Lower leg skin (tissue), 4 donors: ENCODE measurements around the gene NUCKS1. TPM values are rescaled to one million over a fixed set of nuclear protein-coding genes. Genes with fewer than 3 reads are reported as not detected.

Experiments used
- DNase-seq, 2 donors: peaks; one replicate each; pipeline ENCODE4 v3.0.0-alpha.2; 2019; ENCODE audit warnings: low spot score in 2 of 2
- H3K4me3 ChIP-seq: fragments of 200-600 bp; sonication (generic); 2 replicates; pipeline ENCODE4 v1.5.1; 2017; ENCODE audit warnings: mild to moderate bottlenecking, low read depth; ENCODE audit not compliant: poor library complexity, severe bottlenecking
- CTCF ChIP-seq, 3 donors: fragments of 450-650 bp; IDR thresholded peaks; one replicate each; pipeline ENCODE4 v1.5.1; 2016; ENCODE audit warnings: antibody characterized with exemption in 3 of 3, mild to moderate bottlenecking in 3 of 3, moderate library complexity in 2 of 3
- POLR2A ChIP-seq, 2 donors: fragments of 450-650 bp; IDR thresholded peaks; one replicate each; pipeline ENCODE4 v1.6.1; 2016 to 2017; ENCODE audit warnings: antibody characterized with exemption in 2 of 2, mild to moderate bottlenecking in 1 of 2, moderate library complexity in 1 of 2
- WGBS, 2 donors: methylation state at CpG; one replicate each; pipeline ENCODE4 v1.1.5; 2018; 5-methylcytosine and 5-hydroxymethylcytosine counted together
- intact Hi-C: fragments of 100-400 bp; cut with DNase I; formaldehyde crosslinking; loops from one replicate; pipeline ENCODE4 v1.15.0; 2023; ENCODE audit warnings: low total_unique reads
- total RNA-seq, 4 donors: library from RNA; depleted of rRNA; stranded (reverse); fragments of >200 nt; gene quantifications; one replicate each; pipeline ENCODE4 v1.1.0, GENCODE V29; 2016

The NUCKS1 gene
- total RNA-seq, 4 donors from 2014 or later: 49.5 to 143 (median 66.0) TPM

GRCh38 chr1:205664399-205665017 is 85.5 kb downstream of the NUCKS1 start:
- WGBS, 2 donors: 42 to 44% methylated on average over 18 to 19 of the region's 19 CpGs
- TF ChIP-seq POLR2A (IDR thresholded peaks at IDR 0.05) (no peak), CTCF (IDR thresholded peaks at IDR 0.05) (no peak)
- DNase-seq: no peak
- intact Hi-C loops: no loop called here
- H3K4me3 ChIP-seq: no peak overlapping the region

GRCh38 chr1:205663286-205663936 is 86.6 kb downstream of the NUCKS1 start:
- TF ChIP-seq CTCF (IDR thresholded peaks at IDR 0.05) (no peak), POLR2A (IDR thresholded peaks at IDR 0.05) (no peak)
- intact Hi-C loops: no loop called here
- 85 to 90% methylated on average over 14 to 18 of the region's 18 CpGs for WGBS, 2 donors
- DNase-seq: no peak
- H3K4me3 ChIP-seq: no peak overlapping the region

Other genes with a start within 250 kb of the NUCKS1 start
- 1 to 10 TPM; 4.5 to 6.5 (median 5.1) TPM for gene CDK18, start 245.5 kb downstream of the NUCKS1 start, total RNA-seq
- gene ELK4, start 118.2 kb downstream of the NUCKS1 start, total RNA-seq: 10 to 100 TPM; 24.1 to 44.2 (median 28.3) TPM
- 1 to 10 TPM; 1.9 to 5.1 (median 3.1) TPM for gene SLC45A3, start 69.7 kb downstream of the NUCKS1 start, total RNA-seq
- 10 to 100 TPM in 2 of 4 donors, 1 to 10 TPM in 2; 5.3 to 11.5 (median 9.8) TPM for gene RAB29, start 25.3 kb upstream of the NUCKS1 start, total RNA-seq
- gene SLC41A1, start 63.0 kb upstream of the NUCKS1 start, total RNA-seq: 10 to 100 TPM; 12.8 to 22.0 (median 15.8) TPM
- gene PM20D1, start 100.0 kb upstream of the NUCKS1 start, total RNA-seq: 10 to 100 TPM in 3 of 4 donors, 1 to 10 TPM in 1; 6.5 to 89.1 (median 35.0) TPM
- gene SLC26A9, start 193.3 kb upstream of the NUCKS1 start, total RNA-seq: 10 to 100 TPM in 1 of 4 donors, 1 to 10 TPM in 3; 2.7 to 14.8 (median 5.4) TPM